Thoracic aorta (tissue), 2 donors: ENCODE results near the gene TTI1. TPM values are rescaled to one million over a fixed set of nuclear protein-coding genes. Genes with fewer than 3 reads are reported as not detected.

Experiments
- ATAC-seq: fragments of 150-250 bp; one replicate; pipeline ENCODE4 v1.8.0; 2017; ENCODE audit warnings: low read depth; ENCODE audit not compliant: insufficient number of reproducible peaks, low FRiP score
- DNase-seq: peaks from one replicate; pipeline ENCODE4 v3.0.0-alpha.2; 2020; ENCODE audit warnings: low spot score
- H3K27ac ChIP-seq, 2 donors: fragments of 200-600 bp; sonication (generic); 1 replicate in 1 of 2; 2 replicates in 1 of 2; pipeline ENCODE4 v1.5.1; 2016; ENCODE audit warnings: mild to moderate bottlenecking in 2 of 2, moderate library complexity in 2 of 2
- H3K27me3 ChIP-seq: fragments of 200-600 bp; sonication (generic); replicated peaks from 2 replicates; pipeline ENCODE4 v1.6.0; 2016; ENCODE audit warnings: mild to moderate bottlenecking; ENCODE audit not compliant: insufficient read depth
- H3K36me3 ChIP-seq: fragments of 200-600 bp; sonication (generic); one replicate; pipeline ENCODE4 v1.5.1; 2016
- H3K4me1 ChIP-seq, 2 donors: fragments of 200-600 bp; sonication (generic); 1 replicate in 1 of 2; 2 replicates in 1 of 2; pipeline versions ENCODE4 v1.5.1 to v1.6.0; 2016; ENCODE audit warnings: low read depth in 2 of 2, mild to moderate bottlenecking in 1 of 2; ENCODE audit not compliant: control insufficient read depth in 1 of 2
- H3K4me3 ChIP-seq: fragments of 200-600 bp; sonication (generic); 2 replicates; pipeline ENCODE4 v1.5.1; 2016; ENCODE audit warnings: mild to moderate bottlenecking
- H3K9me3 ChIP-seq: fragments of 200-600 bp; sonication (generic); 2 replicates; pipeline ENCODE4 v1.5.1; 2016
- CTCF ChIP-seq: fragments of 200-600 bp; sonication (generic); IDR thresholded peaks from one replicate; pipeline ENCODE4 v1.5.1; 2019; ENCODE audit warnings: antibody characterized with exemption
- total RNA-seq, 2 donors: library from RNA; depleted of rRNA; stranded (reverse); fragments of >200 nt; gene quantifications; one replicate each; pipeline versions ENCODE4 v1.1.0 to v1.2.3, GENCODE V29; 2016

TTI1 gene
- total RNA-seq, 2 donors from 2014 or later, result 12.2 to 20.1 TPM

- no peaks in the 10 kb centered on the region for H3K27me3 ChIP-seq
- H3K4me3 ChIP-seq, result no peak overlapping the region
- TF ChIP-seq CTCF, result no peak
- ATAC-seq (no peak), DNase-seq (no peak)
- H3K36me3 ChIP-seq, result no peaks in the 10 kb centered on the region
- H3K27ac ChIP-seq, result no peak overlapping the region
- H3K4me1 ChIP-seq, result no peaks in the 10 kb centered on the region
- no peaks in the 10 kb centered on the region for H3K9me3 ChIP-seq
Observed at GRCh38 chr20:37940858-37941257, 92.4 kb downstream of the TTI1 start.

DNA sequence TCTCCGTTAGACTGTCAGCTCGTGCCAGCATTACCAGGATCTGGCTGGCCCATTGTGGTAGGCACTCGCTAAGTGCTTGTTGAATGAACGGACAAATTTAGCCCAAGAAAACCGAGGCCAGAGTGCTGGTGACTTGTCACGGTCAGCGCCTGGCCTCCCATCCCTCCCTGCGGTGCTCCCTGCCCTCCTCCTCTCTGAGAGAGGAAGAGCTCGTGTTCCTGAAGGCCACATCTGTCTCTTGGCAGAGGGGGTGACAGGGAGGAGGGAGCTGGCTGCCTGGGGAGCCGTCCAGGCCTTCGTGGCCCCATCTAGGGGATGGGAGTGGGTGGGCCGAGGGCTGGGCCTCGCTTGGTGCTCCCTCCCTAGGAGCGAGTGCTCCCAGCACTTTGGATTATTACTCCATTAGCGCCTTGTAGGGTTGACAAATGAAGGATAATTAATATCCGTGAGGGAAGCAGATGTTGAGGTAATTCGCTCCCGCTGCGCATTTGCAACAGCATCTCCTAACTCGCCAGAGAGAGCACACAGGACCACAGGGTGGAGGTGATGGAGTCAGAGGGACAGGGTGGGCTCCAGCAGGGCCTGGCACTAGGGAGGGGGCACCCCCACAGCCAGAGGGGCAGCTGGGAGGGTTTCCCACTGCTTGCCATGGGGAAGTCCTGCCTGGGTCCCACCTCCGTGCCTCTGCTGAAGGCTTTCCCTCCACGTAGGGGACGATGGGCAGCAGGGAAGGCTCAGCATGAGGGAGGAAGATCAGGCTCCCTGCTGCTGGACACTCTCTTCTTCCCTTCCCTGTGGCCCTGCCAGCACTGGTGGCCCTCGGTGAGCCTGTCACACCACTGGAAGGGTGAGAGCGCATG lies 93.3 kb downstream of the TTI1 start:
- H3K27me3 ChIP-seq, result no peaks in the 10 kb centered on the region
- no peak for TF ChIP-seq CTCF
- H3K27ac ChIP-seq, result no peak overlapping the region
- no peak for ATAC-seq
- no peaks in the 10 kb centered on the region for H3K36me3 ChIP-seq
- H3K4me1 ChIP-seq, result no peaks in the 10 kb centered on the region
- DNase-seq, result no peak
- H3K4me3 ChIP-seq, result no peak overlapping the region
- H3K9me3 ChIP-seq, result no peaks in the 10 kb centered on the region

DNA sequence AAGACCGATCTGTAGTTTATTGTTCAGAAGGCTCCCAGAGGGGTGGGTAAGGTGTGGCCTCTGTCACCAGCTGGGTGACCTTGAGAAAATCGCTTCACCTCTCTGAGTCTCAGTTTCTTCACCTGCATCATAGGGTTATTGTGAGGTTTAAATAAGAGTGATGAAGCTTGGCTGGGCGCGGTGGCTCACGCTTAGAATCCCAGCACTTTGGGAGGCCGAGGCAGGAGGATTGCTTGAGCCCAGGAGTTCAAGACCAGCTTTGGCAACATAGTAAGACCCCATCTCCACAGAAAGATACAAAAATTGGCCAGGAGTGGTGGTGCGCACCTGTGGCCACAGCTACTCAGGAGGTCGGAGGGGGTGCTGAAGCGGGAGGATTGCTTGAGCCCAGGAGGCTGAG lies 94.3 kb downstream of the TTI1 start:
- no peak for TF ChIP-seq CTCF
- DNase-seq, result no peak
- no peak for ATAC-seq
- Histone ChIP-seq H3K4me1 (no peaks in the 10 kb centered on the region), H3K27ac (no peak overlapping the region), H3K9me3 (no peaks in the 10 kb centered on the region), H3K36me3 (no peaks in the 10 kb centered on the region), H3K27me3 (no peaks in the 10 kb centered on the region), H3K4me3 (no peak overlapping the region)

GRCh38 chr20:37938181-37938750 lies 95.0 kb downstream of the TTI1 start:
- Histone ChIP-seq H3K36me3 (no peaks in the 10 kb centered on the region), H3K9me3 (no peaks in the 10 kb centered on the region), H3K4me1 (no peaks in the 10 kb centered on the region), H3K27me3 (no peaks in the 10 kb centered on the region), H3K4me3 (no peak overlapping the region), H3K27ac (no peak overlapping the region)
- ATAC-seq, result no peak
- TF ChIP-seq CTCF, result no peak
- DNase-seq, result no peak

DNA sequence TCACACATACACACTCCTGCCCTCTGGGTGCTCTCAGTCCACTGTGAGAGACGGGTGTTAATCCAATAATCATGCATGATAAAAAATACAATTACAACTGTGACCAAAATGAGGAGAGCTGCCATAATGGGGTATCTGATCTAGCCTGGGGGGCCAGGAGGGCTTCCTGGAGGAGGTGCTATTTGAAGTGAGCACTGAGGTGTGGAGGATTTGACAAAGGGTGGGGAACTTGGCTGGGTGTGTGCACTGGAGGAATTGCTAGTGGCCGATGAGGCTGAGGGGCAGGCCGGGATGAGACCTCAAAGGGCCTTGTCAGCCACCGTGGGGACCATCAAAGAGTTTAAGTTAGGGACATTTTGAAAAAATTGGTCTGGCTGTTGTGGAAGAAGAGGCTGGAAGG lies 95.6 kb downstream of the TTI1 start:
- no peak for TF ChIP-seq CTCF

More for the DNA sequence above, 95.6 kb downstream of the TTI1 start:
- Histone ChIP-seq H3K9me3 (no peaks in the 10 kb centered on the region), H3K27ac (no peak overlapping the region), H3K36me3 (no peaks in the 10 kb centered on the region), H3K4me3 (no peak overlapping the region), H3K4me1 (no peaks in the 10 kb centered on the region), H3K27me3 (no peaks in the 10 kb centered on the region)
- DNase-seq (no peak), ATAC-seq (no peak)
